IPS DF 4.7 (cell line): ENCODE data around the gene TGFB1.
"Not testable (repeated sequence)": the region's sequence is repeated elsewhere in the genome, so short reads cannot be mapped to it uniquely, and the experiment has no call there.

ENCODE experiments used
- DNase-seq: peaks from one replicate; pipeline ENCODE4 v3.0.0-alpha.2; 2013; ENCODE audit warnings: low spot score; ENCODE audit errors: extremely low read depth

Gene TGFB1

GRCh38 chr19:41371119-41371518, 17.4 kb upstream of the TGFB1 start:
- not testable (repeated sequence) for DNase-seq

- DNase-seq, result no peak
Observed at GRCh38 chr19:41369769-41370168, 16.0 kb upstream of the TGFB1 start.

- DNase-seq, result no peak
Observed at GRCh38 chr19:41367848-41368301, 14.2 kb upstream of the TGFB1 start.

- no peak for DNase-seq
Observed at GRCh38 chr19:41366089-41366488, 12.4 kb upstream of the TGFB1 start.

GRCh38 chr19:41364524-41365391, 11.0 kb upstream of the TGFB1 start:
- DNase-seq, result no peak

- peak; percentile 96 for DNase-seq
Observed at GRCh38 chr19:41363753-41364523, 10.2 kb upstream of the TGFB1 start, which contains the start of gene B9D2. Gene B9D2, minus strand, starts transcription at chr19:41364149. Its CDS starts 630 bp downstream, at chr19:41363519.

GRCh38 chr19:41363371-41363752, 9.6 kb upstream of the TGFB1 start:
- no peak for DNase-seq

- DNase-seq, result no peak
Observed at GRCh38 chr19:41362143-41362847, 8.6 kb upstream of the TGFB1 start.

GRCh38 chr19:41359741-41360140, 6.0 kb upstream of the TGFB1 start:
- DNase-seq, result no peak

GRCh38 chr19:41357746-41358145, 4.0 kb upstream of the TGFB1 start:
- no peak for DNase-seq

GRCh38 chr19:41356984-41357739, 3.4 kb upstream of the TGFB1 start:
- no peak for DNase-seq

GRCh38 chr19:41355802-41356201, 2.1 kb upstream of the TGFB1 start:
- DNase-seq, result no peak

- no peak for DNase-seq
Observed at GRCh38 chr19:41355035-41355434, 1.3 kb upstream of the TGFB1 start.

- DNase-seq, result no peak
Observed at GRCh38 chr19:41354343-41354953, 726 bp upstream of the TGFB1 start.

- no peak for DNase-seq
Observed at GRCh38 chr19:41352609-41353465, 885 bp downstream of the TGFB1 start.

GRCh38 chr19:41352279-41352608, 1.5 kb downstream of the TGFB1 start:
- no peak for DNase-seq

GRCh38 chr19:41351339-41352245, 2.1 kb downstream of the TGFB1 start:
- DNase-seq, result no peak

GRCh38 chr19:41350735-41351338, 2.9 kb downstream of the TGFB1 start:
- DNase-seq, result no peak
